HG03175 (cell line): Measurements from ENCODE around the gene ELL3.
"Not testable (repeated sequence)": the region's sequence is repeated elsewhere in the genome, so short reads cannot be mapped to it uniquely, and the experiment has no call there.

Experiments
- ATAC-seq: cut with Tn5 transposase; IDR thresholded peaks from one replicate; pipeline ENCODE4 v1.9.1; 2021; ENCODE audit warnings: mild to moderate bottlenecking, moderate library complexity; ENCODE audit not compliant: unreplicated experiment

Gene ELL3

GRCh38 chr15:43776718-43777266, at the start of gene ELL3:
Gene ELL3 (minus strand): TSS chr15:43776966. CDS start chr15:43776901, 65 bp downstream.
- ATAC-seq = peak; percentile 40

GRCh38 chr15:43826029-43826507, 49.3 kb upstream of the ELL3 start:
- no peak for ATAC-seq

- ATAC-seq = not testable (repeated sequence)
Measured at GRCh38 chr15:43825305-43825704, 48.5 kb upstream of the ELL3 start.

- ATAC-seq = peak; percentile 78
Measured at GRCh38 chr15:43824302-43825246, 47.8 kb upstream of the ELL3 start, which contains the start of gene MFAP1. Gene MFAP1 (minus strand): TSS chr15:43824690. CDS start chr15:43824569, 121 bp downstream.

- ATAC-seq = no peak
Measured at GRCh38 chr15:43821505-43821904, 44.7 kb upstream of the ELL3 start.

GRCh38 chr15:43815064-43815463, 38.3 kb upstream of the ELL3 start:
- ATAC-seq = not testable (repeated sequence)

- ATAC-seq = peak; percentile 74
Measured at GRCh38 chr15:43808960-43809678, 32.4 kb upstream of the ELL3 start.

GRCh38 chr15:43808435-43808950, 31.7 kb upstream of the ELL3 start:
- ATAC-seq = no peak

- not testable (repeated sequence) for ATAC-seq
Measured at GRCh38 chr15:43802676-43803075, 25.9 kb upstream of the ELL3 start.

- peak; percentile 98 for ATAC-seq
Measured at GRCh38 chr15:43800286-43801141, 23.7 kb upstream of the ELL3 start, which contains the start of gene HYPK. Gene HYPK (plus strand): TSS chr15:43800599. CDS start chr15:43800623, 24 bp downstream.

GRCh38 chr15:43799945-43800285, 23.1 kb upstream of the ELL3 start, which contains the start of gene SERINC4:
Gene SERINC4 (minus strand): TSS chr15:43800220. CDS start chr15:43799986, 234 bp downstream.
- no peak for ATAC-seq

- ATAC-seq = no peak
Measured at GRCh38 chr15:43799209-43799944, 22.6 kb upstream of the ELL3 start.

GRCh38 chr15:43796566-43796965, 19.8 kb upstream of the ELL3 start:
- no peak for ATAC-seq

GRCh38 chr15:43795997-43796396, 19.2 kb upstream of the ELL3 start:
- no peak for ATAC-seq

- ATAC-seq = no peak
Measured at GRCh38 chr15:43795197-43795596, 18.4 kb upstream of the ELL3 start.

GRCh38 chr15:43794269-43795037, 17.7 kb upstream of the ELL3 start:
- no peak for ATAC-seq

GRCh38 chr15:43793647-43794046, 16.9 kb upstream of the ELL3 start:
- ATAC-seq = no peak

- no peak for ATAC-seq
Measured at GRCh38 chr15:43792761-43793476, 16.2 kb upstream of the ELL3 start.
